ENCODE measurements around the gene HIGD2A.

DNA sequence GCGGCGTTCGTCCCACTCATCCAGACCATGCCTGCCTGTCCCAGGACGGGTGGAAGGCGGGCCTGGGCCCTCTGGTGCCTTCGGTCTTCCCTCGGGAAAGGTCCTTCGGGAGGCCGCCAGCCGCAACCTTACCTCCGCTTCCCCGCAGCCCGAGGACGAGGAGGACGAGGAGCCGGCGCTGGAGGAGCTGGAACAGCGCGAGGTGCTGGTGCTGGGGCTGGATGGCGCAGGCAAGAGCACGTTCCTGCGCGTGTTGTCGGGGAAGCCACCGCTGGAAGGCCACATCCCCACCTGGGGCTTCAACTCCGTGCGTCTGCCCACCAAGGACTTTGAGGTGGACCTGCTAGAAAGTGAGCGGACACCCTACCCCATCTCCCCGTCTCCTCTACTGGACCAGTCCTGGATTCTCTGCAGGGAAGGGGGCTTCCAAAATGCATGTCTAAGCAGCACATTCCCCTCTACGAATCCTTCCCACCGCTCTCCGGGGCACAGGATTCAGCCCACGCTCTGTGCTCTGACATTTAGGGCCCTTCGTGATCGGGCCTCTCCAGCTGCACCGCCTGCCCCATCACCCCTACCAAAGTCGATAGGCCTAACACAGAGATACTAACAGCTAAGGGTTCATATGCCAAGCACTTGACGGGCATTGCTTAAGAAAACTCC lies 22.2 kb upstream of the HIGD2A start:
- TF ChIP-seq POLR2AphosphoS5 (IDR thresholded peaks at IDR 0.05; ENCODE audit: borderline replicate concordance, low read depth, low read length) (no peak), EZH2 (IDR thresholded peaks at IDR 0.05) (no peak)
